Astrocyte of the cerebellum (primary cell): ENCODE results near the gene KRTAP1-3.

Experiments
- DNase-seq: peaks from one replicate; pipeline ENCODE4 v3.0.0-alpha.2; 2011; ENCODE audit warnings: low read depth
- H3K4me3 ChIP-seq: 2 replicates; pipeline ENCODE4 v1.5.1; 2011; ENCODE audit warnings: mild to moderate bottlenecking, low read depth, low read length, moderate library complexity
- CTCF ChIP-seq: IDR thresholded peaks from 2 replicates; pipeline ENCODE4 v1.5.1; 2012; ENCODE audit warnings: low read length, low read depth, moderate library complexity, mild to moderate bottlenecking; ENCODE audit errors: missing control alignments
- in situ Hi-C: cut with HindIII; loops from 2 replicates; pipeline ENCODE4 v1.10.0; 2017; ENCODE audit warnings: low sequenced_read_pairs

The KRTAP1-3 gene

GRCh38 chr17:40997361-40997760 is 37.3 kb downstream of the KRTAP1-3 start:
- no peak overlapping the region for H3K4me3 ChIP-seq
- no peak for TF ChIP-seq CTCF
- in situ Hi-C loops: no loop called here
- no peak for DNase-seq

GRCh38 chr17:40996829-40997228 is 37.8 kb downstream of the KRTAP1-3 start:
- H3K4me3 ChIP-seq: no peak overlapping the region
- TF ChIP-seq CTCF: no peak
- no peak for DNase-seq
- in situ Hi-C loops: no loop called here

GRCh38 chr17:40995116-40995515 is 39.6 kb downstream of the KRTAP1-3 start:
- H3K4me3 ChIP-seq: no peak overlapping the region
- in situ Hi-C loops: no loop called here
- no peak for TF ChIP-seq CTCF
- DNase-seq: no peak

- no peak for DNase-seq
- in situ Hi-C loops: no loop called here
- H3K4me3 ChIP-seq: no peak within 1 kb of the TSS
- TF ChIP-seq CTCF: no peak
These were observed 40.8 kb downstream of the KRTAP1-3 start, which contains the start of gene KRTAP3-3 for GRCh38 chr17:40993839-40994238. KRTAP3-3 (minus strand) TSS chr17:40994164; CDS start chr17:40994097, 67 bp downstream.

- in situ Hi-C loops: no loop called here
- TF ChIP-seq CTCF: no peak
- no peak overlapping the region for H3K4me3 ChIP-seq
- no peak for DNase-seq
These were observed 41.6 kb downstream of the KRTAP1-3 start for GRCh38 chr17:40993084-40993483.

GRCh38 chr17:40992666-40993065 is 42.0 kb downstream of the KRTAP1-3 start:
- no peak for DNase-seq
- no peak for TF ChIP-seq CTCF
- no peak overlapping the region for H3K4me3 ChIP-seq
- in situ Hi-C loops: no loop called here

- in situ Hi-C loops: no loop called here
- no peak for TF ChIP-seq CTCF
- no peak overlapping the region for H3K4me3 ChIP-seq
- no peak for DNase-seq
These were observed 47.8 kb downstream of the KRTAP1-3 start for GRCh38 chr17:40986920-40987319.
